HG02571 (cell line): ENCODE results near the gene FAM168A.

Experiments
- ATAC-seq: cut with Tn5 transposase; IDR thresholded peaks from one replicate; pipeline ENCODE4 v1.9.1; 2021; ENCODE audit warnings: mild to moderate bottlenecking, moderate library complexity; ENCODE audit not compliant: unreplicated experiment

FAM168A gene

GRCh38 chr11:73404506-73405145 is 193.3 kb downstream of the FAM168A start:
- ATAC-seq, result no peak

GRCh38 chr11:73404048-73404447 is 193.9 kb downstream of the FAM168A start:
- ATAC-seq, result no peak

- no peak for ATAC-seq
Measured at GRCh38 chr11:73403541-73403940, 194.4 kb downstream of the FAM168A start.

GRCh38 chr11:73402834-73403185 is 195.1 kb downstream of the FAM168A start:
- no peak for ATAC-seq

- no peak for ATAC-seq
Measured at GRCh38 chr11:73401924-73402833, 195.7 kb downstream of the FAM168A start.

- no peak for ATAC-seq
Measured at GRCh38 chr11:73401217-73401923, 196.5 kb downstream of the FAM168A start.

- no peak for ATAC-seq
Measured at GRCh38 chr11:73400293-73400692, 197.6 kb downstream of the FAM168A start.

GRCh38 chr11:73399636-73400035 is 198.3 kb downstream of the FAM168A start:
- no peak for ATAC-seq

GRCh38 chr11:73399159-73399590 is 198.7 kb downstream of the FAM168A start:
- no peak for ATAC-seq

GRCh38 chr11:73398721-73399120 is 199.2 kb downstream of the FAM168A start:
- no peak for ATAC-seq

- no peak for ATAC-seq
Measured at GRCh38 chr11:73398132-73398526, 199.8 kb downstream of the FAM168A start.

- ATAC-seq, result no peak
Measured at GRCh38 chr11:73397468-73398131, 200.3 kb downstream of the FAM168A start.

GRCh38 chr11:73396985-73397384 is 200.9 kb downstream of the FAM168A start:
- no peak for ATAC-seq

- ATAC-seq, result no peak
Measured at GRCh38 chr11:73396251-73396930, 201.5 kb downstream of the FAM168A start.

- ATAC-seq, result no peak
Measured at GRCh38 chr11:73395297-73396208, 202.4 kb downstream of the FAM168A start.

GRCh38 chr11:73394416-73395296 is 203.3 kb downstream of the FAM168A start:
- ATAC-seq, result no peak

GRCh38 chr11:73393479-73394415 is 204.2 kb downstream of the FAM168A start:
- ATAC-seq, result no peak
